HepG2 (cell line): ENCODE results near the gene MROH2A.

Experiments
- CREB1 ChIP-seq, 2 experiments: fragments of 450-650 bp in 1 of 2; IDR thresholded peaks; 2 replicates each; pipeline ENCODE4 v1.6.1; 2016 to 2017; ENCODE audit warnings: control low read depth in 1 of 2, mild to moderate bottlenecking in 1 of 2, missing compliant biosample characterization in 1 of 2, missing genetic modification characterization in 1 of 2
- CTCF ChIP-seq: sonication (generic); formaldehyde crosslinking; IDR thresholded peaks from 2 replicates; pipeline ENCODE4 v1.5.0; 2020; ENCODE audit warnings: mild to moderate bottlenecking, missing genetic modification reagents, moderate library complexity
- NR1H2 ChIP-seq: sonication (generic); formaldehyde crosslinking; IDR thresholded peaks from 2 replicates; pipeline ENCODE4 v1.8.1; 2022; ENCODE audit warnings: low read depth, missing genetic modification reagents, borderline replicate concordance
- ZNF451 ChIP-seq: sonication (generic); formaldehyde crosslinking; IDR thresholded peaks from 2 replicates; pipeline ENCODE4 v1.5.0; 2020; ENCODE audit warnings: mild to moderate bottlenecking, missing genetic modification reagents

- TF ChIP-seq CREB1 (IDR thresholded peaks at IDR 0.05), result no peak
- TF ChIP-seq CREB1 (CRISPR knock-in tag; IDR thresholded peaks at IDR 0.05), result no peak
- no peak for TF ChIP-seq NR1H2 (CRISPR knock-in tag)
- no peak for TF ChIP-seq ZNF451 (CRISPR knock-in tag)
- no peak for TF ChIP-seq CTCF (CRISPR knock-in tag)
Measured at GRCh38 chr2:233853883-233854240, 75.7 kb downstream of the MROH2A start.
